Left ventricle myocardium inferior (tissue), 1 donor: ENCODE results near the gene IGF2R. TPM values are rescaled to one million over a fixed set of nuclear protein-coding genes. Genes with fewer than 3 reads are reported as not detected.

ENCODE experiments used
- DNase-seq: peaks from one replicate; pipeline ENCODE4 v3.0.0-alpha.2; 2020
- H3K27ac ChIP-seq: fragments of 200-600 bp; replicated peaks from 2 replicates; pipeline ENCODE4 v1.8.0; 2021
- H3K27me3 ChIP-seq: fragments of 200-600 bp; 2 replicates; pipeline ENCODE4 v1.8.0; 2021; ENCODE audit warnings: low read depth
- H3K36me3 ChIP-seq: fragments of 200-600 bp; 2 replicates; pipeline ENCODE4 v1.8.0; 2021
- H3K4me1 ChIP-seq: fragments of 200-600 bp; 2 replicates; pipeline ENCODE4 v1.8.0; 2021
- H3K4me3 ChIP-seq: fragments of 200-600 bp; 2 replicates; pipeline ENCODE4 v1.8.0; 2021; ENCODE audit warnings: mild to moderate bottlenecking, moderate library complexity
- H3K9me3 ChIP-seq: fragments of 200-600 bp; replicated peaks from 2 replicates; pipeline ENCODE4 v1.8.0; 2021
- CTCF ChIP-seq: fragments of 200-600 bp; IDR thresholded peaks from 2 replicates; pipeline ENCODE4 v1.8.0; 2021; ENCODE audit warnings: antibody characterized with exemption, mild to moderate bottlenecking, borderline replicate concordance
- intact Hi-C: fragments of 100-400 bp; cut with micrococcal nuclease; formaldehyde crosslinking; loops from one replicate; pipeline ENCODE4 v1.11.0; 2022
- total RNA-seq: library from RNA; stranded (reverse); fragmentation: NEBNext Ultra II Directional; extraction: Animal tissue kit (Norgen Biotek cat#: 25700); gene quantifications from one replicate; pipeline ENCODE4 v1.2.1, GENCODE V29; 2021
- donor health status: DM: no; HTN: yes; CAD: no; lungs with severe emphysema.

IGF2R gene
- total RNA-seq, 1 donor from 2014 or later: 66.8 TPM

GRCh38 chr6:160027076-160027475 lies 58.2 kb downstream of the IGF2R start:
- no peak for TF ChIP-seq CTCF
- peaks cover 24% of the 10 kb centered on the region for H3K4me1 ChIP-seq
- DNase-seq: no peak
- intact Hi-C loops: no loop called here
- H3K36me3 ChIP-seq: peaks cover 54% of the 10 kb centered on the region
- no peaks in the 10 kb centered on the region for H3K27me3 ChIP-seq
- no peak overlapping the region for H3K27ac ChIP-seq
- no peak overlapping the region for H3K4me3 ChIP-seq
- H3K9me3 ChIP-seq: no peaks in the 10 kb centered on the region

GRCh38 chr6:160027931-160028330 lies 59.0 kb downstream of the IGF2R start:
- Histone ChIP-seq H3K36me3 (peaks cover 60% of the 10 kb centered on the region), H3K4me3 (no peak overlapping the region), H3K27me3 (no peaks in the 10 kb centered on the region), H3K9me3 (no peaks in the 10 kb centered on the region), H3K27ac (peak overlapping the region; percentile 81), H3K4me1 (peaks cover 24% of the 10 kb centered on the region)
- intact Hi-C loops: no loop called here
- no peak for TF ChIP-seq CTCF
- DNase-seq: no peak

GRCh38 chr6:160028487-160029275 lies 59.8 kb downstream of the IGF2R start:
- no peak for DNase-seq
- peaks cover 24% of the 10 kb centered on the region for H3K4me1 ChIP-seq
- intact Hi-C loops: no loop called here
- peaks cover 67% of the 10 kb centered on the region for H3K36me3 ChIP-seq
- H3K9me3 ChIP-seq: no peaks in the 10 kb centered on the region
- H3K27ac ChIP-seq: peak overlapping the region; percentile 81
- H3K4me3 ChIP-seq: no peak overlapping the region
- H3K27me3 ChIP-seq: no peaks in the 10 kb centered on the region
- TF ChIP-seq CTCF: peak; percentile 18

- TF ChIP-seq CTCF: no peak
- H3K36me3 ChIP-seq: peaks cover 67% of the 10 kb centered on the region
- H3K4me3 ChIP-seq: no peak overlapping the region
- H3K4me1 ChIP-seq: peaks cover 24% of the 10 kb centered on the region
- no peaks in the 10 kb centered on the region for H3K9me3 ChIP-seq
- no peak for DNase-seq
- H3K27me3 ChIP-seq: no peaks in the 10 kb centered on the region
- intact Hi-C loops: no loop called here
- H3K27ac ChIP-seq: peak overlapping the region; percentile 81
Measured at GRCh38 chr6:160029525-160029924, 60.6 kb downstream of the IGF2R start.

- Histone ChIP-seq H3K4me1 (peaks cover 30% of the 10 kb centered on the region), H3K36me3 (peaks cover 66% of the 10 kb centered on the region), H3K27ac (peak overlapping the region; percentile 81), H3K4me3 (peak overlapping the region; percentile 11), H3K9me3 (no peaks in the 10 kb centered on the region), H3K27me3 (no peaks in the 10 kb centered on the region)
- peak; percentile 90 for DNase-seq
- intact Hi-C loops: loop anchor here (10.0 kb wide), 1 partner anchor 45 kb away; no protein-coding TSS in a partner anchor
- no peak for TF ChIP-seq CTCF
Measured at GRCh38 chr6:160030103-160030502, 61.2 kb downstream of the IGF2R start.
